DND-41 (cell line): ENCODE results near the gene KCNB1.

Experiments used
- ATAC-seq: fragments of 200-7000 bp; cut with Tn5 transposase; 3 replicates; pipeline ENCODE4 v1.9.1; 2021; ENCODE audit warnings: low read depth; ENCODE audit not compliant: insufficient read depth
- DNase-seq: peaks from one replicate; pipeline ENCODE4 v3.0.0-alpha.2; 2020
- H2AFZ ChIP-seq: 2 replicates; pipeline ENCODE4 v1.6.0; 2012; ENCODE audit warnings: low read depth, low read length
- H3K27ac ChIP-seq: 2 replicates; pipeline ENCODE4 v1.5.1; 2012; ENCODE audit warnings: low read length, inconsistent platforms
- H3K27me3 ChIP-seq: fragments of 200-600 bp; sonication (generic); 2 replicates; pipeline ENCODE4 v1.6.0; 2012; ENCODE audit warnings: low read length, mild to moderate bottlenecking, inconsistent platforms; ENCODE audit not compliant: insufficient read depth, poor library complexity
- H3K36me3 ChIP-seq: 2 replicates; pipeline ENCODE4 v1.5.1; 2012; ENCODE audit warnings: low read length, inconsistent platforms; ENCODE audit not compliant: insufficient read depth
- H3K4me1 ChIP-seq: 2 replicates; pipeline ENCODE4 v1.5.1; 2012; ENCODE audit warnings: mild to moderate bottlenecking, low read length; ENCODE audit not compliant: insufficient read depth
- H3K4me2 ChIP-seq: 2 replicates; pipeline ENCODE4 v1.6.0; 2012; ENCODE audit warnings: mild to moderate bottlenecking, moderate library complexity, low read length, inconsistent platforms; ENCODE audit not compliant: insufficient read depth
- H3K4me3 ChIP-seq, 2 experiments: fragments of 200-600 bp in 1 of 2; shearing (Covaris generic) in 1 of 2; 2 replicates each; pipeline ENCODE4 v1.5.1; 2012 to 2016; ENCODE audit warnings: inconsistent platforms in 2 of 2, low read length in 2 of 2, mild to moderate bottlenecking in 2 of 2, low read depth in 1 of 2, moderate library complexity in 1 of 2
- H3K79me2 ChIP-seq: 2 replicates; pipeline ENCODE4 v1.6.0; 2012; ENCODE audit warnings: low read length, inconsistent platforms; ENCODE audit not compliant: insufficient read depth
- H3K9ac ChIP-seq: 2 replicates; pipeline ENCODE4 v1.6.0; 2012; ENCODE audit warnings: low read depth, mild to moderate bottlenecking, inconsistent platforms, low read length, moderate library complexity
- H3K9me3 ChIP-seq: 2 replicates; pipeline ENCODE4 v1.5.1; 2012; ENCODE audit warnings: low read length, moderate library complexity, mild to moderate bottlenecking, inconsistent platforms; ENCODE audit not compliant: insufficient read depth, severe bottlenecking
- H4K20me1 ChIP-seq: 2 replicates; pipeline ENCODE4 v1.6.0; 2012; ENCODE audit warnings: low read length; ENCODE audit not compliant: insufficient read depth
- CTCF ChIP-seq: IDR thresholded peaks from 2 replicates; pipeline ENCODE4 v1.5.1; 2012; ENCODE audit warnings: borderline replicate concordance, low read length, moderate library complexity, mild to moderate bottlenecking; ENCODE audit not compliant: poor library complexity, severe bottlenecking; ENCODE audit errors: extremely low read depth
- EZH2 ChIP-seq: IDR thresholded peaks from 3 replicates; pipeline ENCODE4 v1.6.1; 2012; ENCODE audit warnings: borderline replicate concordance, low read depth, mild to moderate bottlenecking, moderate library complexity, low read length, inconsistent platforms; ENCODE audit not compliant: severe bottlenecking

Gene KCNB1

GRCh38 chr20:49444553-49444990, 37.9 kb downstream of the KCNB1 start:
- Histone ChIP-seq H3K9me3 (no peaks in the 10 kb centered on the region), H3K79me2 (no peaks in the 10 kb centered on the region), H3K9ac (no peak overlapping the region), H3K27ac (no peak overlapping the region), H3K4me2 (no peak overlapping the region), H3K4me3 (no peak overlapping the region), H3K27me3 (peaks cover 28% of the 10 kb centered on the region), H3K36me3 (no peaks in the 10 kb centered on the region), H2AFZ (no peak overlapping the region), H4K20me1 (peaks cover 3% of the 10 kb centered on the region; the same call in 1 of the 2 replicates), H3K4me1 (no peaks in the 10 kb centered on the region)
- TF ChIP-seq CTCF (no peak), EZH2 (no peak)
- ATAC-seq (no peak), DNase-seq (no peak)

GRCh38 chr20:49437057-49437456, 45.4 kb downstream of the KCNB1 start:
- H3K4me3 ChIP-seq, result no peak overlapping the region
- peaks cover 2% of the 10 kb centered on the region for H3K27me3 ChIP-seq
- H3K9me3 ChIP-seq, result no peaks in the 10 kb centered on the region
- no peak overlapping the region for H3K4me2 ChIP-seq
- ATAC-seq (no peak), DNase-seq (no peak)
- H3K36me3 ChIP-seq, result no peaks in the 10 kb centered on the region
- H3K4me1 ChIP-seq, result no peaks in the 10 kb centered on the region
- TF ChIP-seq CTCF (no peak), EZH2 (no peak)
- H3K79me2 ChIP-seq, result no peaks in the 10 kb centered on the region
- no peak overlapping the region for H3K9ac ChIP-seq
- H3K27ac ChIP-seq, result no peak overlapping the region
- H2AFZ ChIP-seq, result no peak overlapping the region
- no peaks in the 10 kb centered on the region for H4K20me1 ChIP-seq

- H4K20me1 ChIP-seq, result no peaks in the 10 kb centered on the region
- TF ChIP-seq EZH2 (no peak), CTCF (no peak)
- H3K4me3 ChIP-seq, result no peak overlapping the region
- no peak for DNase-seq
- H2AFZ ChIP-seq, result no peak overlapping the region
- no peak overlapping the region for H3K4me2 ChIP-seq
- H3K4me1 ChIP-seq, result no peaks in the 10 kb centered on the region
- no peak overlapping the region for H3K9ac ChIP-seq
- H3K79me2 ChIP-seq, result no peaks in the 10 kb centered on the region
- H3K27me3 ChIP-seq, result peaks cover 2% of the 10 kb centered on the region
- H3K36me3 ChIP-seq, result no peaks in the 10 kb centered on the region
- H3K27ac ChIP-seq, result no peak overlapping the region
- ATAC-seq, result no peak
- no peaks in the 10 kb centered on the region for H3K9me3 ChIP-seq
These were observed 46.8 kb downstream of the KCNB1 start for GRCh38 chr20:49435639-49436038.

- TF ChIP-seq CTCF (no peak), EZH2 (no peak)
- H3K9ac ChIP-seq, result no peak overlapping the region
- H3K9me3 ChIP-seq, result no peaks in the 10 kb centered on the region
- ATAC-seq (no peak), DNase-seq (no peak)
- H4K20me1 ChIP-seq, result no peaks in the 10 kb centered on the region
- H2AFZ ChIP-seq, result no peak overlapping the region
- no peaks in the 10 kb centered on the region for H3K27me3 ChIP-seq
- H3K4me2 ChIP-seq, result no peak overlapping the region
- no peak overlapping the region for H3K27ac ChIP-seq
- no peaks in the 10 kb centered on the region for H3K36me3 ChIP-seq
- H3K4me1 ChIP-seq, result no peaks in the 10 kb centered on the region
- no peaks in the 10 kb centered on the region for H3K79me2 ChIP-seq
- no peak overlapping the region for H3K4me3 ChIP-seq
These were observed 49.1 kb downstream of the KCNB1 start for GRCh38 chr20:49433333-49433732.
